Mesenchymal stem cell (in vitro differentiated cells and primary cell): ENCODE results near the gene PSMB2.

Experiments used
- DNase-seq: peaks from one replicate; pipeline ENCODE4 v3.0.0-alpha.2; 2013
- H2AFZ ChIP-seq: one replicate; pipeline ENCODE4 v1.6.1; 2013; ENCODE audit warnings: low read depth, mild to moderate bottlenecking, control low read depth, inconsistent platforms, low read length, moderate library complexity
- H2AK5ac ChIP-seq: 2 replicates; pipeline ENCODE4 v1.6.1; 2013; ENCODE audit warnings: low read length, moderate library complexity, mild to moderate bottlenecking, inconsistent platforms; ENCODE audit not compliant: severe bottlenecking
- H2BK120ac ChIP-seq: one replicate; pipeline ENCODE4 v1.6.1; 2013; ENCODE audit warnings: low read depth, mild to moderate bottlenecking, inconsistent platforms, low read length, moderate library complexity
- H2BK12ac ChIP-seq, 2 experiments: one replicate each; pipeline ENCODE4 v1.6.1; 2013; ENCODE audit warnings: inconsistent platforms in 2 of 2, low read length in 2 of 2, mild to moderate bottlenecking in 2 of 2, moderate library complexity in 2 of 2, control low read depth in 1 of 2
- H2BK15ac ChIP-seq: one replicate; pipeline ENCODE4 v1.6.1; 2013; ENCODE audit warnings: mild to moderate bottlenecking, low read depth, inconsistent platforms; ENCODE audit not compliant: poor library complexity, severe bottlenecking
- H2BK5ac ChIP-seq: 2 replicates; pipeline ENCODE4 v1.6.1; 2013; ENCODE audit warnings: low read depth, mild to moderate bottlenecking, low read length, control low read depth, inconsistent platforms; ENCODE audit not compliant: poor library complexity, severe bottlenecking
- H3K14ac ChIP-seq, 2 experiments: one replicate each; pipeline ENCODE4 v1.6.1; 2013; ENCODE audit warnings: inconsistent platforms in 2 of 2, low read length in 2 of 2, control low read depth in 1 of 2, mild to moderate bottlenecking in 1 of 2, moderate library complexity in 1 of 2
- H3K18ac ChIP-seq, 2 experiments: one replicate each; pipeline ENCODE4 v1.6.1; 2013; ENCODE audit warnings: inconsistent platforms in 2 of 2, low read length in 2 of 2, control low read depth in 1 of 2, low read depth in 1 of 2, mild to moderate bottlenecking in 1 of 2
- H3K23ac ChIP-seq, 2 experiments: one replicate each; pipeline ENCODE4 v1.6.1; 2013; ENCODE audit warnings: inconsistent platforms in 2 of 2, low read length in 2 of 2, mild to moderate bottlenecking in 2 of 2, moderate library complexity in 2 of 2, control low read depth in 1 of 2
- H3K27ac ChIP-seq: 2 replicates; pipeline ENCODE4 v1.5.1; 2013; ENCODE audit warnings: mild to moderate bottlenecking, moderate library complexity, low read length, control low read depth, inconsistent platforms; ENCODE audit not compliant: poor library complexity, severe bottlenecking
- H3K27me3 ChIP-seq, 2 experiments: 2 replicates each; pipeline versions ENCODE4 v1.6.1 to v1.7.0; 2013; ENCODE audit warnings: low read length in 2 of 2, mild to moderate bottlenecking in 2 of 2, moderate library complexity in 2 of 2, control low read depth in 1 of 2, inconsistent platforms in 1 of 2; ENCODE audit not compliant: control insufficient read depth in 1 of 2, insufficient read depth in 1 of 2
- H3K36me3 ChIP-seq, 2 experiments: 2 replicates each; pipeline versions ENCODE4 v1.6.1 to v1.7.0; 2013; ENCODE audit warnings: low read length in 2 of 2, control low read depth in 1 of 2, inconsistent platforms in 1 of 2, low read depth in 1 of 2, mild to moderate bottlenecking in 1 of 2; ENCODE audit not compliant: insufficient read depth in 2 of 2, control insufficient read depth in 1 of 2
- H3K4ac ChIP-seq, 2 experiments: one replicate each; pipeline ENCODE4 v1.6.1; 2013; ENCODE audit warnings: inconsistent platforms in 2 of 2, low read length in 2 of 2, mild to moderate bottlenecking in 2 of 2, moderate library complexity in 2 of 2, control low read depth in 1 of 2, low read depth in 1 of 2
- H3K4me1 ChIP-seq: 2 replicates; pipeline ENCODE4 v1.6.1; 2013; ENCODE audit warnings: low read depth, low read length, control low read depth; ENCODE audit not compliant: control insufficient read depth, insufficient read depth
- H3K4me2 ChIP-seq: 2 replicates; pipeline ENCODE4 v1.6.1; 2013; ENCODE audit warnings: low read length, mild to moderate bottlenecking, inconsistent platforms; ENCODE audit not compliant: poor library complexity, severe bottlenecking
- H3K4me3 ChIP-seq, 2 experiments: 2 replicates each; pipeline versions ENCODE4 v1.5.1 to v1.7.0; 2013; ENCODE audit warnings: low read length in 2 of 2, mild to moderate bottlenecking in 2 of 2, control low read depth in 1 of 2, low read depth in 1 of 2; ENCODE audit not compliant: insufficient read depth in 1 of 2
- H3K79me1 ChIP-seq: replicated peaks from 2 replicates; pipeline ENCODE4 v1.6.1; 2013; ENCODE audit warnings: mild to moderate bottlenecking, control low read depth, low read length, inconsistent platforms; ENCODE audit not compliant: poor library complexity, severe bottlenecking
- H3K9ac ChIP-seq: 2 replicates; pipeline ENCODE4 v1.7.0; 2013; ENCODE audit warnings: mild to moderate bottlenecking, low read length, moderate library complexity
- H3K9me3 ChIP-seq: 2 replicates; pipeline ENCODE4 v1.7.0; 2013; ENCODE audit warnings: mild to moderate bottlenecking, low read length; ENCODE audit not compliant: control insufficient read depth
- H4K8ac ChIP-seq: one replicate; pipeline ENCODE4 v1.6.1; 2013; ENCODE audit warnings: inconsistent platforms, mild to moderate bottlenecking, low read length, moderate library complexity
- H4K91ac ChIP-seq: one replicate; pipeline ENCODE4 v1.6.1; 2013; ENCODE audit warnings: mild to moderate bottlenecking, low read length, inconsistent platforms
- WGBS: methylation state at CpG from one replicate; pipeline ENCODE4 v1.1.7; 2013; ENCODE audit warnings: mixed read lengths; 5-methylcytosine and 5-hydroxymethylcytosine counted together

Gene PSMB2

GRCh38 chr1:35554266-35555211 lies 86.8 kb downstream of the PSMB2 start:
- H2BK15ac ChIP-seq: no peak overlapping the region
- 81% methylated on average over 5 of the region's 7 CpGs for WGBS
- H2BK12ac ChIP-seq: no peak overlapping the region
- H2BK120ac ChIP-seq: no peak overlapping the region
- no peak overlapping the region for H3K4ac ChIP-seq
- peaks cover 12% of the 10 kb centered on the region for H3K4me1 ChIP-seq
- H3K4me2 ChIP-seq: no peak overlapping the region
- H4K91ac ChIP-seq: no peak overlapping the region
- peaks cover 21% of the 10 kb centered on the region for H3K79me1 ChIP-seq
- H3K4me3 ChIP-seq: peak overlapping the region in 1 of 2 experiments; percentile 96
- H2AK5ac ChIP-seq: no peak overlapping the region
- no peak overlapping the region for H3K18ac ChIP-seq
- H2BK5ac ChIP-seq: no peak overlapping the region
- H3K23ac ChIP-seq: no peak overlapping the region
- H3K27me3 ChIP-seq: no peaks in the 10 kb centered on the region
- H3K36me3 ChIP-seq: peaks cover 12 to 47% of the 10 kb centered on the region in 2 experiments
- H3K14ac ChIP-seq: no peak overlapping the region
- peak overlapping the region; percentile 96 for H3K9ac ChIP-seq
- no peak overlapping the region for H3K27ac ChIP-seq
- no peaks in the 10 kb centered on the region for H3K9me3 ChIP-seq
- no peak overlapping the region for H4K8ac ChIP-seq
- H2AFZ ChIP-seq: no peak overlapping the region
- DNase-seq: no peak

DNA sequence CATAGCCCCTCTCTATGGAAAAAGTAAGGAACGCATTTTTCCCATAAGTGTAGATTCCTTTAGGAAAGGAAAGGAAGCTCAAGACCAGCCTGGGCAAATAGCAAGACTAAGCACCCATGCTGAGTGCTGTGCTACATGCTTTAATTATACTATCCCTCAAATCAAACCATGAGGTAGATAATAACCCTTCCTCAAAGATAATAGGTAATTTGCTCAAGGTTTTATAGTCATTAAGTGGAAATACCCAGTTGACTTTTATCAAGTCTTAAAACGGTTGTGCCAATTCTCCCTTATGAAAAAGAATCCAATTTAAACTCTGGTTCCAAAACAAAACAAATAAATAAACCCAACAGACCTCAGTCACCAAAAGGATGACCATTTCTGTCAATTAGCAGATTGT lies 87.5 kb downstream of the PSMB2 start:
- Histone ChIP-seq H2BK15ac (no peak overlapping the region), H2BK12ac (no peak overlapping the region), H3K27me3 (no peaks in the 10 kb centered on the region), H4K91ac (no peak overlapping the region), H2BK120ac (no peak overlapping the region), H3K36me3 (peaks cover 12 to 54% of the 10 kb centered on the region in 2 experiments), H3K4me1 (peaks cover 5% of the 10 kb centered on the region), H3K4me2 (no peak overlapping the region), H3K27ac (no peak overlapping the region), H2BK5ac (no peak overlapping the region), H4K8ac (no peak overlapping the region), H3K4me3 (no peak overlapping the region), H3K23ac (no peak overlapping the region), H3K14ac (no peak overlapping the region), H3K18ac (no peak overlapping the region), H3K79me1 (peaks cover 18% of the 10 kb centered on the region), H3K9ac (no peak overlapping the region), H2AK5ac (no peak overlapping the region), H3K4ac (no peak overlapping the region), H3K9me3 (no peaks in the 10 kb centered on the region), H2AFZ (no peak overlapping the region)
- DNase-seq: no peak
- 75% methylated on average over 2 of the region's 2 CpGs for WGBS
